ENCODE results near the gene ELAC2.

DNA sequence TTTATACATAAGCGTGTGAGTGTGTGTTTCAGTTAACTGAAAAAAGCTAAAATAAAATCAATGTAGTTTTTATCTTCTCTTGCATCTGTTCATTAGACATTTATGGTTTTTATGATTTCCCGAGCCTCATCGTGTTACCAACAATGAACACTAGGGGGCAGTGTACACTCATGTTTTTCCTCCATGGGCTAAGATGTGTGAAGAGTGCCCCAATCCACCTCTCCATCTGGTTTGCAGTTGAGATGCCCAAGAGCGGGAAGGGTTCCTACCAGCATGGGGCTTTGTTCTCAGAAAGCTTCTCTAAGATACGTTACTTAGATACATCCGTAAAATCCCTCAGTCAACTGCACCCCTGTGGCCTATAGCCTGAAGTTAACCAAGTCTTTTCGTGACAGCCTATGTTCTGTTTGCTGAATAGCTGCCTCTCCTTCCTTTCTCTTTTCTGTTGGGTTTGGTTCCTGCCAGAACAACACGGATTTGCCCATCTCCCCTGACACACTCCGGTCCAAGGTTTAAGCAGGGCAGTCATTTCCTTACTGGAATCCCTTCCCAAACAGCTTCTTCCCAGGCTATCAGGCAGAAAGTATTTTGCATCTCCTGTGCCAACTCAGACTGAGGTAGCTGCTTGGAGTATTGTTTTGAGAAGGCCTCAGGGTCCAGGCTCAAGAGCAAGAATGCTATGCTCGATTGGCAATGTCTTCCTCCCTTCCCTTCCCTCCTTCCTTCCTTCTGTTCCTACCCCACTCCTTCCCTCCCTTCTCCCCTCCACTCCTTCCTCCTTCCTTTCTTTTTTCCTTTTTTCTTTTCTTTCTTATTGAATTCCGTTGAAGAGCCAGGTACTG lies 12.9 kb upstream of the ELAC2 start:
- peak; percentile 37 to 74 (median 68) for TF ChIP-seq CTCF (IDR thresholded peaks at IDR 0.05)
- TF ChIP-seq POLR2A (IDR thresholded peaks at IDR 0.05): no peak
